Hepatocyte (in vitro differentiated cells): ENCODE results near the gene SUMF2. TPM values are rescaled to one million over a fixed set of nuclear protein-coding genes. Genes with fewer than 3 reads are reported as not detected.
"Not testable (repeated sequence)": the region's sequence is repeated elsewhere in the genome, so short reads cannot be mapped to it uniquely, and the experiment has no call there.

Source experiments
- DNase-seq: peaks from one replicate; pipeline ENCODE4 v3.0.0-alpha.2; 2016; ENCODE audit warnings: low spot score
- H2AFZ ChIP-seq: fragments of 200-600 bp; sonication (generic); 2 replicates; pipeline ENCODE4 v1.6.0; 2016; ENCODE audit warnings: antibody characterized with exemption, mild to moderate bottlenecking
- H3K27ac ChIP-seq: fragments of 200-600 bp; sonication (generic); 2 replicates; pipeline ENCODE4 v1.5.1; 2016; ENCODE audit warnings: mild to moderate bottlenecking
- H3K27me3 ChIP-seq: fragments of 200-600 bp; sonication (generic); 2 replicates; pipeline ENCODE4 v1.6.1; 2016
- H3K36me3 ChIP-seq: fragments of 200-600 bp; sonication (generic); replicated peaks from 2 replicates; pipeline ENCODE4 v1.5.1; 2016; ENCODE audit warnings: low read depth; ENCODE audit not compliant: insufficient read depth
- H3K4me1 ChIP-seq: fragments of 200-600 bp; sonication (generic); 2 replicates; pipeline ENCODE4 v1.5.1; 2016; ENCODE audit warnings: mild to moderate bottlenecking, moderate library complexity; ENCODE audit not compliant: insufficient read depth
- H3K4me2 ChIP-seq: fragments of 200-600 bp; sonication (generic); 2 replicates; pipeline ENCODE4 v1.6.0; 2016
- H3K4me3 ChIP-seq: fragments of 200-600 bp; sonication (generic); 2 replicates; pipeline ENCODE4 v1.5.1; 2016; ENCODE audit warnings: mild to moderate bottlenecking
- H3K79me2 ChIP-seq: fragments of 200-600 bp; sonication (generic); 2 replicates; pipeline ENCODE4 v1.6.0; 2017; ENCODE audit warnings: mild to moderate bottlenecking
- H3K9me2 ChIP-seq: fragments of 200-600 bp; sonication (generic); replicated peaks from 2 replicates; pipeline ENCODE4 v1.6.0; 2017; ENCODE audit warnings: mild to moderate bottlenecking; ENCODE audit not compliant: insufficient read depth
- H3K9me3 ChIP-seq: fragments of 200-600 bp; sonication (generic); 2 replicates; pipeline ENCODE4 v1.5.1; 2016; ENCODE audit warnings: low read depth, mild to moderate bottlenecking
- H4K20me1 ChIP-seq: fragments of 200-600 bp; sonication (generic); 2 replicates; pipeline ENCODE4 v1.6.0; 2016; ENCODE audit warnings: mild to moderate bottlenecking; ENCODE audit not compliant: insufficient read depth, poor library complexity, severe bottlenecking
- EZH2 ChIP-seq: fragments of 200-600 bp; sonication (generic); IDR thresholded peaks from 2 replicates; pipeline ENCODE4 v1.6.1; 2016; ENCODE audit warnings: antibody characterized with exemption, mild to moderate bottlenecking, borderline replicate concordance
- EZH2phosphoT487 ChIP-seq: fragments of 200-600 bp; sonication (generic); IDR thresholded peaks from one replicate; pipeline ENCODE4 v1.6.1; 2018; ENCODE audit warnings: antibody characterized with exemption, mild to moderate bottlenecking, low read depth, moderate library complexity; ENCODE audit not compliant: unreplicated experiment, severe bottlenecking
- WGBS: methylation state at CpG from one replicate; pipeline ENCODE4 v1.1.6; 2016; ENCODE audit warnings: low lambda C conversion rate; ENCODE audit errors: missing lambda C conversion rate; 5-methylcytosine and 5-hydroxymethylcytosine counted together
- polyA plus RNA-seq: library from polyadenylated mRNA; unstranded; fragments of >200 nt; fragmentation: Nextera tagmentation; extraction: Ambion mirVana; gene quantifications from 2 replicates; pipeline ENCODE4 v1.2.1, GENCODE V29; 2016
- total RNA-seq: library from RNA; depleted of rRNA; stranded (reverse); fragments of >200 nt; gene quantifications from 2 replicates; pipeline ENCODE4 v1.2.3, GENCODE V29; 2014
- TF ChIP-seq, protein P1 (sequence below): fragments of 200-600 bp; sonication (generic); IDR thresholded peaks from 2 replicates; pipeline ENCODE4 v1.5.1; 2016; ENCODE audit warnings: antibody characterized with exemption, mild to moderate bottlenecking; ENCODE audit not compliant: poor library complexity

The SUMF2 gene
- total and polyA plus RNA-seq, 2 experiments from 2014 or later: 161 to 181 TPM

DNA sequence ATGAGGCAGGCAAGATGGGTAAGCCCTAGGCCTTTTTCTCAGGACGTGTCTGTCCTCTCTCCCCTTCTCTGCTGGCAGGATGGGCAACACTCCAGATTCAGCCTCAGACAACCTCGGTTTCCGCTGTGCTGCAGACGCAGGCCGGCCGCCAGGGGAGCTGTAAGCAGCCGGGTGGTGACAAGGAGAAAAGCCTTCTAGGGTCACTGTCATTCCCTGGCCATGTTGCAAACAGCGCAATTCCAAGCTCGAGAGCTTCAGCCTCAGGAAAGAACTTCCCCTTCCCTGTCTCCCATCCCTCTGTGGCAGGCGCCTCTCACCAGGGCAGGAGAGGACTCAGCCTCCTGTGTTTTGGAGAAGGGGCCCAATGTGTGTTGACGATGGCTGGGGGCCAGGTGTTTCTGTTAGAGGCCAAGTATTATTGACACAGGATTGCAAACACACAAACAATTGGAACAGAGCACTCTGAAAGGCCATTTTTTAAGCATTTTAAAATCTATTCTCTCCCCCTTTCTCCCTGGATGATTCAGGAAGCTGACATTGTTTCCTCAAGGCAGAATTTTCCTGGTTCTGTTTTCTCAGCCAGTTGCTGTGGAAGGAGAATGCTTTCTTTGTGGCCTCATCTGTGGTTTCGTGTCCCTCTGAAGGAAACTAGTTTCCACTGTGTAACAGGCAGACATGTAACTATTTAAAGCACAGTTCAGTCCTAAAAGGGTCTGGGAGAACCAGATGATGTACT, 15.5 kb downstream of the SUMF2 start:
- Histone ChIP-seq H3K4me3 (no peak overlapping the region), H3K4me2 (no peak overlapping the region), H4K20me1 (no peaks in the 10 kb centered on the region), H3K27ac (no peak overlapping the region), H3K79me2 (no peaks in the 10 kb centered on the region), H3K9me2 (no peaks in the 10 kb centered on the region), H3K4me1 (no peaks in the 10 kb centered on the region), H2AFZ (no peak overlapping the region), H3K36me3 (no peaks in the 10 kb centered on the region), H3K27me3 (no peaks in the 10 kb centered on the region), H3K9me3 (no peaks in the 10 kb centered on the region)
- DNase-seq: no peak
- TF ChIP-seq EZH2: no peak
- WGBS: 90% methylated on average over 12 of the region's 12 CpGs

DNA sequence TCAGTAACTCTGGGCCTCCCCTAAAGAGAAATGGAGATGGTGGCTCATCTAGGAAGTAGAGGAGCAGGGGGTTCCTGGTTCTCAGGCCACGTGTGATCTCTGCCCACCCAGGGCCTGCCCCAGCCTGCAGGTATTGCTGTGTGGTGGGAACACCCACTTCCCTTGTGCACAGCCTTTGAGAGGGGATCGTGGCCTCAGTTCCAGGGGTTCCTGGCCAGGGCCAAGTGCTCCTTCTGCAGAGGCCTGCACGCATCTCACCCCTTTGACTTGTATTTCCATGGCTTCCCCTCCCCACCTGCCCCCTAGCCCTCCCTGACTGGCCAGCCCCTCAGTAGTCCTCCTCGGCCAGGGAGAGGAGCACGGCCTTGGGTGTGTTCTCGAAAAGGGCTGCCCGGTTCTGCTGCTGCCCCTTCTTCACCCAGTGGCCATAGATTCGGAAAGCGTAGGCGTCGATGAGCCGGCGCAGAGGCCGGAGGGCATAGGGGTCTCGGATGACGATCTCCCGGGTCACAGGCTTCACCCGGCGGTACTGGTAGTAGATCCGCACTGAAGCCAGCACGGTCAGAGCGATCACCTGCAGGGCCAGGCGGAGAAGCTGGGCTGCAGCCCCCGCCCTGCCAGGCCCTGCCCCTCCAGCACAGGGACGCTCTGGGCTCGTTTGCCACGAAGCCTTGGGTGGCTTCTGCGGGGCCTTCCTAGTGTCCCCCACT, 16.8 kb downstream of the SUMF2 start:
- H3K4me2 ChIP-seq, DNase-seq, H3K27ac ChIP-seq, H2AFZ ChIP-seq, H3K79me2 ChIP-seq, H3K9me3 ChIP-seq, H4K20me1 ChIP-seq, H3K36me3 ChIP-seq, H3K27me3 ChIP-seq, H3K4me1 ChIP-seq, H3K9me2 ChIP-seq, H3K4me3 ChIP-seq: not testable (repeated sequence)
- WGBS: 96% methylated on average over 28 of the region's 28 CpGs

DNA sequence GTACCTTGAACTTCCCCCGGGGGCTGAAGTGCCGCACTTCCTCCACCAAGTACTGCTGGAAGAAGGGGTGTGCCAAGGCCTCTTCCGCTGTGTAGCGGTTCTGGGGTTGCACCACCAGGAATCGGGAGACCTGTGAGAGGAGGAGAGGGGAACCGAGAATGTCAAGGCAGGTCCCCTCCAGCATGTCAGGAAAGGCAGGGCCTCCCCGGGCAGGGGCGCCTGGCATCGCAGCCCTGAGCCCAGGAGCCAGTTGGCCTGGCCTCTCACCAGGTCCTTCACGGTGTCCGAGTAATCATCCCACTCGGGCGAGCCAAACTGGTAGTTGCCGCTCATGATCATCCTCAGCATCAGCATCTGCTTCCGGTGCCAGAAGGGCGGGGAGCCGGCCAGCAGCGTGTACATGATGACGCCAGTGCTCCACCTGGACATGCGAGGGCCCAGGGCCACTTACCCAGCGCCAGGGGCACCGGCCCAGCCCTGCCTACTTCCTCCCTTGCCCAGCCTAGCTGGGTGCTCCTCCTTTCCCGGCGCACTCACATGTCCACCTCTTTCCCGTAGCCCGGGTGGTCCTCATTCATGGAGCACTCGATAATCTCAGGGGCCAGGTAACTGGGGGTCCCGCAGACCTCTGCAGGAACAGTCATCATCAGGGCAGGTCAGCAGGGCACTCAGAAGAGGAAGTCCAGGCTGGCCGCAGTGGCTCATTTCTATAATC, 17.7 kb downstream of the SUMF2 start:
- TF ChIP-seq EZH2phosphoT487 (no peak), EZH2 (no peak)
- TF ChIP-seq, protein P1, sequence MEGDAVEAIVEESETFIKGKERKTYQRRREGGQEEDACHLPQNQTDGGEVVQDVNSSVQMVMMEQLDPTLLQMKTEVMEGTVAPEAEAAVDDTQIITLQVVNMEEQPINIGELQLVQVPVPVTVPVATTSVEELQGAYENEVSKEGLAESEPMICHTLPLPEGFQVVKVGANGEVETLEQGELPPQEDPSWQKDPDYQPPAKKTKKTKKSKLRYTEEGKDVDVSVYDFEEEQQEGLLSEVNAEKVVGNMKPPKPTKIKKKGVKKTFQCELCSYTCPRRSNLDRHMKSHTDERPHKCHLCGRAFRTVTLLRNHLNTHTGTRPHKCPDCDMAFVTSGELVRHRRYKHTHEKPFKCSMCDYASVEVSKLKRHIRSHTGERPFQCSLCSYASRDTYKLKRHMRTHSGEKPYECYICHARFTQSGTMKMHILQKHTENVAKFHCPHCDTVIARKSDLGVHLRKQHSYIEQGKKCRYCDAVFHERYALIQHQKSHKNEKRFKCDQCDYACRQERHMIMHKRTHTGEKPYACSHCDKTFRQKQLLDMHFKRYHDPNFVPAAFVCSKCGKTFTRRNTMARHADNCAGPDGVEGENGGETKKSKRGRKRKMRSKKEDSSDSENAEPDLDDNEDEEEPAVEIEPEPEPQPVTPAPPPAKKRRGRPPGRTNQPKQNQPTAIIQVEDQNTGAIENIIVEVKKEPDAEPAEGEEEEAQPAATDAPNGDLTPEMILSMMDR: no peak
- H3K27me3 ChIP-seq: no peaks in the 10 kb centered on the region
- H3K9me3 ChIP-seq: no peaks in the 10 kb centered on the region
- H3K79me2 ChIP-seq: no peaks in the 10 kb centered on the region
- no peaks in the 10 kb centered on the region for H3K36me3 ChIP-seq
- H3K4me3 ChIP-seq: no peak overlapping the region
- no peaks in the 10 kb centered on the region for H4K20me1 ChIP-seq
- WGBS: 97% methylated on average over 28 of the region's 29 CpGs
- no peaks in the 10 kb centered on the region for H3K4me1 ChIP-seq
- no peak overlapping the region for H2AFZ ChIP-seq
- no peak overlapping the region for H3K4me2 ChIP-seq
- H3K9me2 ChIP-seq: no peaks in the 10 kb centered on the region
- no peak overlapping the region for H3K27ac ChIP-seq
- no peak for DNase-seq

DNA sequence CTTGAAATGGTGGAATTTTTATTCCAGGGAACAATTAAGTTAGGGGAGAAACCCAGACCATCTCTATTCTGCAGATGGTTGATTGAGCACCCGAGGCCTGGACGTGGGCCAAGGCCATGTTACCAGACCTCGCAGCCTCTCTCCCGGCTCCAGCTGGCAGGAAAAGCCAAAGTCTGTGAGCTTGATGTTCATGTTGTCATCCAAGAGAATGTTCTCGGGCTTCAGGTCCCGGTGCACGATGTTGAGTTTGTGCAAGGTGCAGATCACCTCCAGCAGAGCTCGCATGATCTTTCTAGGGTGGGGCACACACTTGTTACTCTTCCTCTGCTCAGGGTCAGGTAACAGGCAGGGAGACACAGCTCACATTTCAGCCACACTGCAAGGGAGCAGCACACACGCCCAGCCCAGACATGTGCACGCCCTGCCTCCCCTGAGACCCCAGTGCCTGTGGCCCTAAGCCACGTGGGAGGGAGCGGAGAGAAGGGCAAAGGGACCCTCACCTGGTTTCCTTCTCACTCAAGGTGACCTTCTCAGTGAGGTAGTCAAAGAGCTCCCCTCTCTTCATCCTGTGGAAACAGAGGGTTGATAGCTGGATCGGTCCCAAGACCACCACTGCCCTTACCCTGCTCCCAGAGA, 19.2 kb downstream of the SUMF2 start:
- H2AFZ ChIP-seq: no peak overlapping the region
- WGBS: 87% methylated on average over 13 of the region's 13 CpGs

More for the DNA sequence above, 19.2 kb downstream of the SUMF2 start:
- H3K4me3 ChIP-seq: no peak overlapping the region
- no peak overlapping the region for H3K27ac ChIP-seq
- H3K9me2 ChIP-seq: no peaks in the 10 kb centered on the region
- TF ChIP-seq EZH2phosphoT487: no peak
- no peak for TF ChIP-seq EZH2
- TF ChIP-seq, protein P1: no peak
- H3K4me2 ChIP-seq: no peak overlapping the region
- H3K4me1 ChIP-seq: no peaks in the 10 kb centered on the region
- DNase-seq: no peak
- no peaks in the 10 kb centered on the region for H4K20me1 ChIP-seq
- H3K9me3 ChIP-seq: no peaks in the 10 kb centered on the region
- no peaks in the 10 kb centered on the region for H3K27me3 ChIP-seq
- H3K36me3 ChIP-seq: no peaks in the 10 kb centered on the region
- no peaks in the 10 kb centered on the region for H3K79me2 ChIP-seq
